ENCODE results near the gene SLC24A1. TPM values are rescaled to one million over a fixed set of nuclear protein-coding genes. Genes with fewer than 3 reads are reported as not detected.

SLC24A1 gene
- total RNA-seq, 2 experiments from 2014 or later: 2.2 to 2.3 TPM

DNA sequence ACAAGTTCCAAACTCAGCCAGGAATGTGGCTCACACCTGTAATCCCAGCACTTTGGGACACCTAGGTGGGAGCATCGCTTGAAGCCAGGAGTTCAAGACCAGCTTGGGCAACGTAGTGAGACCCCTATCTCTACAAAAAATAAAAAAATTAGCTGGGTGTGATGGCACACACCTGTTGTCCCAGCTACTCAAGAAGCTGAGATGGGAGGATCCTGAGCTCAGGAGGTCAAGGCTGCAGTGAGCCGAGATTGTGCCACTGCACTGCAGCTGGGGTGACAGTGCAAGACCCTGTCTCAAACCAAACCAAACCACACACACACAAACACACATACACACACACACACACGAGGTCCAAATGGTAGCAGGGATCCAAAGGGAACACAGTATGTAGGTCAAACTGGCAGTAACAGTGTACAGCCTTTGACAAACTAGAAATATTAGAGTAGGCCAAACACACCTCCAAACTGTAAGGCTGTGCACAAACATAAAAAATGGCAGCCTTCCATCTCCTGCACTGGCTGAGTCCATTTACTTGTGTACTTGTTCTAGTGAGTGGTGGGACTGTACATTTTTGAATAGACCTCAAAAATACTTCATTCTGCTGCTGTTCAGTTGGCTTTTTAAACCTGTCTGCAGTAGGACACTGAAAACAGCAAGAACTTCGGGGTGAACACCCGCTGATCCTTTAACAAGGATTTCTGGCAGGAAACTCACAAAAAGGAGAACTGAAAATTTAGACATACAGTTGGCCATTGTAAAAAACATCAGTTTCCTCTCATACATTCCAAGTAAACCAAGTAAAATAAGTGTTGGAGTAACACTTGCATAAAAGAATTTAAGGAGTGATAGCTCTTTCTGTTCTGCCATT, 44.4 kb upstream of the SLC24A1 start:
- H3K27ac Mint-ChIP-seq: peak overlapping the region; percentile 68
- H3K9me3 Mint-ChIP-seq: no peaks in the 10 kb centered on the region
- ATAC-seq (ENCODE audit: poor library complexity) (no peak), DNase-seq (no peak)
- H3K4me1 ChIP-seq (ENCODE audit: insufficient read depth, low read length): no peaks in the 10 kb centered on the region
- H3K9me3 ChIP-seq (ENCODE audit: control insufficient read depth in 1 of 2, insufficient read depth in 1 of 2, low read length in 2 of 2): no peaks in the 10 kb centered on the region
- peaks cover 5% of the 10 kb centered on the region for H3K4me1 Mint-ChIP-seq (ENCODE audit: low read depth)
- H3K27me3 ChIP-seq (ENCODE audit: control insufficient read depth in 1 of 2, insufficient read depth in 2 of 2, low read length in 2 of 2): no peaks in the 10 kb centered on the region
- H3K36me3 ChIP-seq (ENCODE audit: insufficient read depth, low read length): peaks cover 50% of the 10 kb centered on the region
- H3K36me3 Mint-ChIP-seq (ENCODE audit: low read depth): peaks cover 69% of the 10 kb centered on the region
- TF ChIP-seq, protein P1, sequence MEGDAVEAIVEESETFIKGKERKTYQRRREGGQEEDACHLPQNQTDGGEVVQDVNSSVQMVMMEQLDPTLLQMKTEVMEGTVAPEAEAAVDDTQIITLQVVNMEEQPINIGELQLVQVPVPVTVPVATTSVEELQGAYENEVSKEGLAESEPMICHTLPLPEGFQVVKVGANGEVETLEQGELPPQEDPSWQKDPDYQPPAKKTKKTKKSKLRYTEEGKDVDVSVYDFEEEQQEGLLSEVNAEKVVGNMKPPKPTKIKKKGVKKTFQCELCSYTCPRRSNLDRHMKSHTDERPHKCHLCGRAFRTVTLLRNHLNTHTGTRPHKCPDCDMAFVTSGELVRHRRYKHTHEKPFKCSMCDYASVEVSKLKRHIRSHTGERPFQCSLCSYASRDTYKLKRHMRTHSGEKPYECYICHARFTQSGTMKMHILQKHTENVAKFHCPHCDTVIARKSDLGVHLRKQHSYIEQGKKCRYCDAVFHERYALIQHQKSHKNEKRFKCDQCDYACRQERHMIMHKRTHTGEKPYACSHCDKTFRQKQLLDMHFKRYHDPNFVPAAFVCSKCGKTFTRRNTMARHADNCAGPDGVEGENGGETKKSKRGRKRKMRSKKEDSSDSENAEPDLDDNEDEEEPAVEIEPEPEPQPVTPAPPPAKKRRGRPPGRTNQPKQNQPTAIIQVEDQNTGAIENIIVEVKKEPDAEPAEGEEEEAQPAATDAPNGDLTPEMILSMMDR (IDR thresholded peaks at IDR 0.05): no peak
- intact Hi-C loops (cut with DNase I, micrococcal nuclease): no loop called here
- POLR2A ChIA-PET: no interaction called here
- no peak overlapping the region for H3K4me3 Mint-ChIP-seq
- H3K4me3 ChIP-seq (ENCODE audit: low read length): no peak overlapping the region
- no peaks in the 10 kb centered on the region for H3K27me3 Mint-ChIP-seq
- no peak overlapping the region for H3K27ac ChIP-seq (ENCODE audit: low read depth in 1 of 2, low read length in 2 of 2)
- CTCF ChIA-PET: no interaction called here

GRCh38 chr15:65578904-65579728, 42.6 kb upstream of the SLC24A1 start:
- no peak overlapping the region for H3K4me3 ChIP-seq (ENCODE audit: low read length)
- no peak for DNase-seq
- H3K27ac ChIP-seq (ENCODE audit: low read depth in 1 of 2, low read length in 2 of 2): no peak overlapping the region
- no peaks in the 10 kb centered on the region for H3K9me3 Mint-ChIP-seq
- H3K36me3 ChIP-seq (ENCODE audit: insufficient read depth, low read length): peaks cover 53% of the 10 kb centered on the region
- peaks cover 85% of the 10 kb centered on the region for H3K36me3 Mint-ChIP-seq (ENCODE audit: low read depth)
- peak overlapping the region; percentile 68 for H3K27ac Mint-ChIP-seq
- ChIA-PET CTCF (interaction anchor here (1.1 kb wide), 1 partner anchor 12 kb away, joined by 3 read pairs; no protein-coding TSS in a partner anchor), POLR2A (interaction anchor here (0.6 to 1.7 kb wide), 3 partner anchors 31 to 461 kb away, joined by 3 to 5 read pairs (median 3); partner anchors contain the start of genes INTS14 and RAB11A)
- H3K27me3 ChIP-seq (ENCODE audit: control insufficient read depth in 1 of 2, insufficient read depth in 2 of 2, low read length in 2 of 2): no peaks in the 10 kb centered on the region
- no peak overlapping the region for H3K4me3 Mint-ChIP-seq
- H3K27me3 Mint-ChIP-seq: no peaks in the 10 kb centered on the region
- no peaks in the 10 kb centered on the region for H3K9me3 ChIP-seq (ENCODE audit: control insufficient read depth in 1 of 2, insufficient read depth in 1 of 2, low read length in 2 of 2)
- H3K4me1 Mint-ChIP-seq (ENCODE audit: low read depth): peaks cover 22% of the 10 kb centered on the region
- intact Hi-C loops (cut with DNase I, micrococcal nuclease): no loop called here
- TF ChIP-seq, protein P1 (IDR thresholded peaks at IDR 0.05): no peak
- H3K4me1 ChIP-seq (ENCODE audit: insufficient read depth, low read length): no peaks in the 10 kb centered on the region
- ATAC-seq (ENCODE audit: poor library complexity): no peak

- Histone ChIP-seq H3K4me3 (ENCODE audit: low read length) (no peak overlapping the region), H3K27me3 (ENCODE audit: control insufficient read depth in 1 of 2, insufficient read depth in 2 of 2, low read length in 2 of 2) (no peaks in the 10 kb centered on the region), H3K27ac (ENCODE audit: low read depth in 1 of 2, low read length in 2 of 2) (no peak overlapping the region), H3K36me3 (ENCODE audit: insufficient read depth, low read length) (peaks cover 56% of the 10 kb centered on the region), H3K9me3 (ENCODE audit: control insufficient read depth in 1 of 2, insufficient read depth in 1 of 2, low read length in 2 of 2) (no peaks in the 10 kb centered on the region), H3K4me1 (ENCODE audit: insufficient read depth, low read length) (peaks cover 4% of the 10 kb centered on the region)
- ChIA-PET CTCF (no interaction called here), POLR2A (interaction anchor here (1.0 to 1.7 kb wide), 3 partner anchors 11 to 289 kb away, joined by 3 to 5 read pairs (median 3); partner anchors contain the start of genes INTS14 and RAB11A)
- TF ChIP-seq, protein P1 (IDR thresholded peaks at IDR 0.05): no peak
- Mint-ChIP-seq H3K27ac (peak overlapping the region; percentile 69), H3K27me3 (no peaks in the 10 kb centered on the region), H3K36me3 (ENCODE audit: low read depth) (peaks cover 87% of the 10 kb centered on the region), H3K4me3 (no peak overlapping the region), H3K4me1 (ENCODE audit: low read depth) (peaks cover 28% of the 10 kb centered on the region), H3K9me3 (no peaks in the 10 kb centered on the region)
- ATAC-seq (ENCODE audit: poor library complexity): no peak
- no peak for DNase-seq
- intact Hi-C loops (cut with DNase I, micrococcal nuclease): no loop called here
Measured at GRCh38 chr15:65579762-65580161, 42.0 kb upstream of the SLC24A1 start.
